ENCODE data around the gene CAPN5.

- no peak for TF ChIP-seq TAF1 (IDR thresholded peaks at IDR 0.05; ENCODE audit: borderline replicate concordance, low read depth, low read length)
- no peak for TF ChIP-seq SIN3A (IDR thresholded peaks at IDR 0.05; ENCODE audit: low read depth, low read length)
- no peak for TF ChIP-seq SUPT20H (IDR thresholded peaks at IDR 0.05; ENCODE audit: borderline replicate concordance, control insufficient read depth, low read depth, low read length)
- TF ChIP-seq CTCF (IDR thresholded peaks at IDR 0.05 in 2 of 3, conservative IDR thresholded peaks at IDR 0.05 in 1 of 3; ENCODE audit: control insufficient read depth in 2 of 3, extremely low read depth in 1 of 3, insufficient read depth in 1 of 3, low read depth in 3 of 3, low read length in 3 of 3) = no peak
- no peak for TF ChIP-seq CREB1 (IDR thresholded peaks at IDR 0.05; ENCODE audit: low read depth)
- no peak for TF ChIP-seq POLR2A (IDR thresholded peaks at IDR 0.05; ENCODE audit: low read depth, low read length)
- TF ChIP-seq MYB (IDR thresholded peaks at IDR 0.05; ENCODE audit: borderline replicate concordance, low read depth, low read length) = no peak
- TF ChIP-seq SMAD1 (IDR thresholded peaks at IDR 0.05; ENCODE audit: low read depth, partially characterized antibody) = no peak
- TF ChIP-seq POLR2AphosphoS5 (IDR thresholded peaks at IDR 0.05; ENCODE audit: low read length) = no peak
These were observed 71.4 kb downstream of the CAPN5 start for GRCh38 chr11:77138106-77138649.
